Stomach (tissue), 9 donors: ENCODE data around the gene DCP1B. TPM values are rescaled to one million over a fixed set of nuclear protein-coding genes. Genes with fewer than 3 reads are reported as not detected.

Experiments
- DNase-seq, 2 donors: peaks; one replicate each; pipeline versions ENCODE4 v3.0.0 to v3.0.0-alpha.2; 2013 to 2019
- H3K27ac ChIP-seq, 5 donors: fragments of 200-600 bp in 4 of 5; sonication (generic) in 4 of 5; one replicate each; pipeline ENCODE4 v1.5.1; 2013 to 2019; ENCODE audit warnings: mild to moderate bottlenecking in 1 of 5, moderate library complexity in 1 of 5
- H3K27me3 ChIP-seq, 3 donors: fragments of 200-600 bp; sonication (generic); one replicate each; pipeline ENCODE4 v1.5.1; 2017 to 2019; ENCODE audit warnings: mixed run types in 1 of 3
- H3K36me3 ChIP-seq, 4 donors: fragments of 200-600 bp; sonication (generic); 1 replicate in 3 of 4; 2 replicates in 1 of 4; pipeline ENCODE4 v1.5.1; 2016 to 2019
- H3K4me1 ChIP-seq, 4 donors: fragments of 200-600 bp; sonication (generic); one replicate each; pipeline ENCODE4 v1.5.1; 2016 to 2019
- H3K4me3 ChIP-seq, 4 donors: fragments of 200-600 bp; sonication (generic) in 3 of 4; one replicate each; pipeline ENCODE4 v1.5.1; 2016 to 2019; ENCODE audit warnings: mild to moderate bottlenecking in 1 of 4
- H3K9me3 ChIP-seq, 4 donors: fragments of 200-600 bp; sonication (generic); one replicate each; pipeline ENCODE4 v1.5.1; 2016 to 2019
- CTCF ChIP-seq, 7 experiments: fragments of 450-650 bp in 4 of 7; fragments of 200-600 bp in 3 of 7; sonication (generic) in 3 of 7; IDR thresholded peaks; one replicate each; pipeline ENCODE4 v1.5.1; 2016 to 2019; ENCODE audit warnings: antibody characterized with exemption in 7 of 7, control low read depth in 2 of 7, mild to moderate bottlenecking in 1 of 7
- EP300 ChIP-seq: sonication (generic); formaldehyde crosslinking; IDR thresholded peaks from one replicate; pipeline ENCODE4 v1.6.1; 2017; ENCODE audit warnings: antibody characterized with exemption
- POLR2A ChIP-seq, 4 donors: fragments of 450-650 bp; IDR thresholded peaks; one replicate each; pipeline ENCODE4 v1.6.1; 2016; ENCODE audit warnings: antibody characterized with exemption in 4 of 4, control low read depth in 2 of 4, mild to moderate bottlenecking in 1 of 4, moderate library complexity in 1 of 4
- POLR2AphosphoS5 ChIP-seq, 3 donors: sonication (generic); formaldehyde crosslinking; IDR thresholded peaks; one replicate each; pipeline ENCODE4 v1.6.1; 2016; ENCODE audit warnings: antibody characterized with exemption in 3 of 3
- WGBS, 5 donors: extraction: QIAGEN DNeasy Blood & Tissue Kit in 3 of 5; methylation state at CpG; one replicate each; pipeline versions ENCODE4 v1.1.5 to v1.1.7; 2013 to 2018; 5-methylcytosine and 5-hydroxymethylcytosine counted together
- intact Hi-C: fragments of 100-400 bp; cut with DNase I; formaldehyde crosslinking; loops from one replicate; pipeline ENCODE4 v1.15.1; 2023; ENCODE audit warnings: low total_unique reads
- polyA plus RNA-seq, 3 donors: library from polyadenylated mRNA; stranded (reverse); fragments of 200-250 nt; gene quantifications; one replicate each; pipeline ENCODE4 v1.2.3, GENCODE V29; 2013
- total RNA-seq, 5 donors: library from RNA; depleted of rRNA; stranded (reverse); fragments of >200 nt; gene quantifications; one replicate each; pipeline versions ENCODE4 v1.1.0 to v1.2.3, GENCODE V29; 2014 to 2016
- donor health status: healthy with polysubstance abuse.
- donor health status: Bipolar disorder and iron deficiency.
- donor health status: healthy.

The DCP1B gene
- total and polyA plus RNA-seq, 8 donors, result 5.8 to 43.2 (median 16.0) TPM; not detected in 1

- Histone ChIP-seq H3K27ac (no peak overlapping the region), H3K36me3 (no peaks in the 10 kb centered on the region), H3K4me3 (no peak overlapping the region), H3K4me1 (peaks cover 0 to 11% (median 9%) of the 10 kb centered on the region in 4 donors), H3K9me3 (no peaks in the 10 kb centered on the region), H3K27me3 (peaks cover 0 to 7% (median 6%) of the 10 kb centered on the region in 3 donors)
- TF ChIP-seq EP300 (no peak), CTCF (IDR thresholded peaks at IDR 0.05) (no peak), POLR2A (IDR thresholded peaks at IDR 0.05) (no peak), POLR2AphosphoS5 (IDR thresholded peaks at IDR 0.05) (no peak)
- intact Hi-C loops, result loop anchor here (10.0 kb wide), 1 partner anchor 94 kb away; the partner anchor contains the start of gene LRTM2
- DNase-seq, result peak in 1 of 2 donors; percentile 0
- WGBS, 5 donors, result 88 to 94% (median 92%) methylated on average over 5 of the region's 5 CpGs
Observed at GRCh38 chr12:1919284-1919683, 85.0 kb downstream of the DCP1B start.

DNA sequence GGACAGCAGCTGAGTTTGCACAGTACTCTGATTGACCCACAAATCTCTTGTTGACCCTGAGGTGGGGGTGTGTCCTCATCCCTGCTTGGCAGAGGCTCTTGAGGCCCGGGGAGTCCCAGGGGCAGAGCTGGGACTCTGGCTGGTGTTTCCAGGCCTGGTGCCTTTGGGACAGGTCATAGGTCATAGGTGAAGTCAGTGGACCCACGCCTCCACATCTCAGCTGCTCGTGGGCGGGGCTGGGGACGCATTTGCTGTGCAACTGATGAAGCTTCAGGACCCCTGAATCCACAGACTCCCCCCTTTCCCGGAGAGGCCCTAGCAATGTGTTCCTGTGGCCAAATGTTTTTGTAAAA, 85.4 kb downstream of the DCP1B start:
- H3K36me3 ChIP-seq, result no peaks in the 10 kb centered on the region
- intact Hi-C loops, result loop anchor here (10.0 kb wide), 1 partner anchor 94 kb away; the partner anchor contains the start of gene LRTM2
- 69 to 89% (median 73%) methylated on average over 5 to 6 of the region's 6 CpGs for WGBS, 5 donors
- H3K4me1 ChIP-seq, result peaks cover 0 to 11% (median 9%) of the 10 kb centered on the region in 4 donors
- TF ChIP-seq EP300, result no peak
- TF ChIP-seq POLR2A (IDR thresholded peaks at IDR 0.05), result no peak
- no peak for TF ChIP-seq POLR2AphosphoS5 (IDR thresholded peaks at IDR 0.05)
- TF ChIP-seq CTCF (IDR thresholded peaks at IDR 0.05), result no peak
- peak; percentile 4 to 21 for DNase-seq
- no peaks in the 10 kb centered on the region for H3K9me3 ChIP-seq
- H3K27me3 ChIP-seq, result peaks cover 0 to 7% (median 6%) of the 10 kb centered on the region in 3 donors
- H3K4me3 ChIP-seq, result peak overlapping the region in 2 of 4 donors; percentile 28 to 32
- H3K27ac ChIP-seq, result peak overlapping the region in 3 of 5 donors; percentile 66 to 77 (median 68)

- TF ChIP-seq CTCF (IDR thresholded peaks at IDR 0.05) (no peak), POLR2AphosphoS5 (IDR thresholded peaks at IDR 0.05) (no peak), EP300 (no peak), POLR2A (IDR thresholded peaks at IDR 0.05) (no peak)
- H3K36me3 ChIP-seq, result no peaks in the 10 kb centered on the region
- H3K27me3 ChIP-seq, result peaks cover 0 to 7% (median 6%) of the 10 kb centered on the region in 3 donors
- 58 to 78% (median 71%) methylated on average over 11 to 18 of the region's 18 CpGs for WGBS, 5 donors
- peaks cover 0 to 11% (median 9%) of the 10 kb centered on the region in 4 donors for H3K4me1 ChIP-seq
- H3K27ac ChIP-seq, result peak within 1 kb of the TSS in 4 of 5 donors; percentile 7 to 77 (median 67)
- DNase-seq, result peak; percentile 11 to 22
- peak within 1 kb of the TSS in 3 of 4 donors; percentile 13 to 32 (median 28) for H3K4me3 ChIP-seq
- intact Hi-C loops, result loop anchor here (10.0 kb wide), 1 partner anchor 93 kb away; the partner anchor contains the start of gene LRTM2
- H3K9me3 ChIP-seq, result no peaks in the 10 kb centered on the region
Observed at GRCh38 chr12:1918081-1918883, 86.0 kb downstream of the DCP1B start, which contains the start of gene CACNA2D4. TSS of gene CACNA2D4 (minus strand) at chr12:1918652. CDS start at chr12:1918473, 179 bp downstream.
